Uterus (tissue), 2 donors: Measurements from ENCODE around the gene IL16.

Experiments
- POLR2A ChIP-seq, 2 donors: fragments of 450-650 bp; IDR thresholded peaks; one replicate each; pipeline ENCODE4 v1.6.1; 2016; ENCODE audit warnings: antibody characterized with exemption in 2 of 2, mild to moderate bottlenecking in 1 of 2, moderate library complexity in 1 of 2
- TF ChIP-seq, protein P1 (sequence below), 4 experiments: fragments of 200-600 bp in 2 of 4; fragments of 450-650 bp in 2 of 4; sonication (generic) in 2 of 4; IDR thresholded peaks; one replicate each; pipeline ENCODE4 v1.5.1; 2016 to 2019; ENCODE audit warnings: antibody characterized with exemption in 4 of 4, mild to moderate bottlenecking in 2 of 4, moderate library complexity in 1 of 4

DNA sequence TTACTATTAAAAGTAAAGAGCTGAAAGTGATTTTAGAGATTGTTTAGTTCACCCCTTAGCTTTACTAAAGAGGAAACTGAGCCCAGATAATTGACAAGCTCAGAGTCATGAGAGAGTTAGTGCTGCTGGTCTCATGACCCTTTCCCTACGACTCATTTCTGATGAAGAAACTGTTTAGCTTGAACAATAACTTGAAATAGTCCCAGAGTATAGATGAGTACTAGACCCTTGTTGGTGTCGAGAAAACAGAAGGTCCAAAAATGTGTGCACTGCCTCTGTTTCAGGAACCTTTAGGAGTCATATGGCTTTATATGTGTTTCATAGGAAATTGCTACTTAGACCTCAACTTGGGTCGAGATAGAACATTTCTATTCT is 58.2 kb downstream of the IL16 start:
- TF ChIP-seq, protein P1, sequence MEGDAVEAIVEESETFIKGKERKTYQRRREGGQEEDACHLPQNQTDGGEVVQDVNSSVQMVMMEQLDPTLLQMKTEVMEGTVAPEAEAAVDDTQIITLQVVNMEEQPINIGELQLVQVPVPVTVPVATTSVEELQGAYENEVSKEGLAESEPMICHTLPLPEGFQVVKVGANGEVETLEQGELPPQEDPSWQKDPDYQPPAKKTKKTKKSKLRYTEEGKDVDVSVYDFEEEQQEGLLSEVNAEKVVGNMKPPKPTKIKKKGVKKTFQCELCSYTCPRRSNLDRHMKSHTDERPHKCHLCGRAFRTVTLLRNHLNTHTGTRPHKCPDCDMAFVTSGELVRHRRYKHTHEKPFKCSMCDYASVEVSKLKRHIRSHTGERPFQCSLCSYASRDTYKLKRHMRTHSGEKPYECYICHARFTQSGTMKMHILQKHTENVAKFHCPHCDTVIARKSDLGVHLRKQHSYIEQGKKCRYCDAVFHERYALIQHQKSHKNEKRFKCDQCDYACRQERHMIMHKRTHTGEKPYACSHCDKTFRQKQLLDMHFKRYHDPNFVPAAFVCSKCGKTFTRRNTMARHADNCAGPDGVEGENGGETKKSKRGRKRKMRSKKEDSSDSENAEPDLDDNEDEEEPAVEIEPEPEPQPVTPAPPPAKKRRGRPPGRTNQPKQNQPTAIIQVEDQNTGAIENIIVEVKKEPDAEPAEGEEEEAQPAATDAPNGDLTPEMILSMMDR (IDR thresholded peaks at IDR 0.05): no peak
- no peak for TF ChIP-seq POLR2A (IDR thresholded peaks at IDR 0.05)
